Smooth muscle cell (in vitro differentiated cells): ENCODE data around the gene UAP1L1. TPM values are rescaled to one million over a fixed set of nuclear protein-coding genes. Genes with fewer than 3 reads are reported as not detected.
A peak's percentile ranks its signal among the peaks of the same experiment; 100 is the strongest.

Experiments used
- DNase-seq: peaks from one replicate; lab custom pipeline; 2025; ENCODE audit not compliant: unreplicated experiment; lab: John Stamatoyannopoulos, UW
- H2AFZ ChIP-seq: fragments of 200-600 bp; sonication (generic); 2 replicates; pipeline ENCODE4 v1.6.0; 2016; ENCODE audit warnings: antibody characterized with exemption, low read depth, mild to moderate bottlenecking
- H3F3A ChIP-seq: fragments of 200-600 bp; sonication (generic); 2 replicates; pipeline ENCODE4 v1.6.0; 2017; ENCODE audit warnings: antibody characterized with exemption, low read depth
- H3K27ac ChIP-seq: fragments of 200-600 bp; sonication (generic); 2 replicates; pipeline ENCODE4 v1.5.1; 2016; ENCODE audit warnings: low read depth, mild to moderate bottlenecking
- H3K27me3 ChIP-seq: fragments of 200-600 bp; sonication (generic); 2 replicates; pipeline ENCODE4 v1.6.1; 2016; ENCODE audit warnings: low read depth, mild to moderate bottlenecking
- H3K36me3 ChIP-seq: fragments of 200-600 bp; sonication (generic); 2 replicates; pipeline ENCODE4 v1.5.1; 2016; ENCODE audit warnings: low read depth
- H3K4me1 ChIP-seq: fragments of 200-600 bp; sonication (generic); 2 replicates; pipeline ENCODE4 v1.5.1; 2016; ENCODE audit warnings: low read depth
- H3K4me2 ChIP-seq: fragments of 200-600 bp; sonication (generic); 2 replicates; pipeline ENCODE4 v1.6.0; 2016; ENCODE audit warnings: mild to moderate bottlenecking
- H3K4me3 ChIP-seq: fragments of 200-600 bp; sonication (generic); 2 replicates; pipeline ENCODE4 v1.5.1; 2016; ENCODE audit warnings: mild to moderate bottlenecking
- H3K79me2 ChIP-seq: fragments of 200-600 bp; sonication (generic); 2 replicates; pipeline ENCODE4 v1.6.0; 2016; ENCODE audit warnings: low read depth, mild to moderate bottlenecking
- H3K9ac ChIP-seq: fragments of 200-600 bp; sonication (generic); 2 replicates; pipeline ENCODE4 v1.6.0; 2016; ENCODE audit warnings: low read depth
- H3K9me3 ChIP-seq: fragments of 200-600 bp; sonication (generic); replicated peaks from 2 replicates; pipeline ENCODE4 v1.5.1; 2016; ENCODE audit warnings: low read depth
- H4K20me1 ChIP-seq: fragments of 200-600 bp; sonication (generic); 2 replicates; pipeline ENCODE4 v1.6.0; 2016; ENCODE audit warnings: low read depth
- WGBS: methylation state at CpG from one replicate; pipeline ENCODE4 v1.1.7; 2016; ENCODE audit warnings: low lambda C conversion rate; 5-methylcytosine and 5-hydroxymethylcytosine counted together
- polyA plus RNA-seq: library from polyadenylated mRNA; unstranded; fragments of >200 nt; fragmentation: Nextera tagmentation; extraction: Ambion mirVana; gene quantifications from 2 replicates; pipeline ENCODE4 v1.2.1, GENCODE V29; 2016
- total RNA-seq: library from RNA; depleted of rRNA; stranded (reverse); fragments of >200 nt; gene quantifications from 2 replicates; pipeline ENCODE4 v1.2.3, GENCODE V29; 2014
- TF ChIP-seq, protein P1 (sequence below): fragments of 200-600 bp; sonication (generic); IDR thresholded peaks from 2 replicates; pipeline ENCODE4 v1.5.1; 2017; ENCODE audit warnings: borderline replicate concordance, mild to moderate bottlenecking, antibody characterized with exemption; ENCODE audit not compliant: insufficient read depth, poor library complexity, severe bottlenecking

Gene UAP1L1
- total and polyA plus RNA-seq, 2 experiments from 2014 or later: 5.8 to 23.8 TPM

- Histone ChIP-seq H2AFZ (no peak overlapping the region), H4K20me1 (no peaks in the 10 kb centered on the region), H3K27ac (no peak overlapping the region), H3K4me2 (peak overlapping the region; percentile 83), H3K9ac (no peak overlapping the region), H3K79me2 (no peaks in the 10 kb centered on the region), H3K36me3 (no peaks in the 10 kb centered on the region), H3K4me1 (peaks cover 9% of the 10 kb centered on the region), H3F3A (no peaks in the 10 kb centered on the region), H3K4me3 (peak overlapping the region; percentile 40), H3K27me3 (peaks cover 62% of the 10 kb centered on the region), H3K9me3 (no peaks in the 10 kb centered on the region)
- TF ChIP-seq, protein P1, sequence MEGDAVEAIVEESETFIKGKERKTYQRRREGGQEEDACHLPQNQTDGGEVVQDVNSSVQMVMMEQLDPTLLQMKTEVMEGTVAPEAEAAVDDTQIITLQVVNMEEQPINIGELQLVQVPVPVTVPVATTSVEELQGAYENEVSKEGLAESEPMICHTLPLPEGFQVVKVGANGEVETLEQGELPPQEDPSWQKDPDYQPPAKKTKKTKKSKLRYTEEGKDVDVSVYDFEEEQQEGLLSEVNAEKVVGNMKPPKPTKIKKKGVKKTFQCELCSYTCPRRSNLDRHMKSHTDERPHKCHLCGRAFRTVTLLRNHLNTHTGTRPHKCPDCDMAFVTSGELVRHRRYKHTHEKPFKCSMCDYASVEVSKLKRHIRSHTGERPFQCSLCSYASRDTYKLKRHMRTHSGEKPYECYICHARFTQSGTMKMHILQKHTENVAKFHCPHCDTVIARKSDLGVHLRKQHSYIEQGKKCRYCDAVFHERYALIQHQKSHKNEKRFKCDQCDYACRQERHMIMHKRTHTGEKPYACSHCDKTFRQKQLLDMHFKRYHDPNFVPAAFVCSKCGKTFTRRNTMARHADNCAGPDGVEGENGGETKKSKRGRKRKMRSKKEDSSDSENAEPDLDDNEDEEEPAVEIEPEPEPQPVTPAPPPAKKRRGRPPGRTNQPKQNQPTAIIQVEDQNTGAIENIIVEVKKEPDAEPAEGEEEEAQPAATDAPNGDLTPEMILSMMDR: no peak
- DNase-seq: no peak
- 27% methylated on average over 47 of the region's 71 CpGs for WGBS
Measured at GRCh38 chr9:137052998-137053943, 24.0 kb upstream of the UAP1L1 start.

DNA sequence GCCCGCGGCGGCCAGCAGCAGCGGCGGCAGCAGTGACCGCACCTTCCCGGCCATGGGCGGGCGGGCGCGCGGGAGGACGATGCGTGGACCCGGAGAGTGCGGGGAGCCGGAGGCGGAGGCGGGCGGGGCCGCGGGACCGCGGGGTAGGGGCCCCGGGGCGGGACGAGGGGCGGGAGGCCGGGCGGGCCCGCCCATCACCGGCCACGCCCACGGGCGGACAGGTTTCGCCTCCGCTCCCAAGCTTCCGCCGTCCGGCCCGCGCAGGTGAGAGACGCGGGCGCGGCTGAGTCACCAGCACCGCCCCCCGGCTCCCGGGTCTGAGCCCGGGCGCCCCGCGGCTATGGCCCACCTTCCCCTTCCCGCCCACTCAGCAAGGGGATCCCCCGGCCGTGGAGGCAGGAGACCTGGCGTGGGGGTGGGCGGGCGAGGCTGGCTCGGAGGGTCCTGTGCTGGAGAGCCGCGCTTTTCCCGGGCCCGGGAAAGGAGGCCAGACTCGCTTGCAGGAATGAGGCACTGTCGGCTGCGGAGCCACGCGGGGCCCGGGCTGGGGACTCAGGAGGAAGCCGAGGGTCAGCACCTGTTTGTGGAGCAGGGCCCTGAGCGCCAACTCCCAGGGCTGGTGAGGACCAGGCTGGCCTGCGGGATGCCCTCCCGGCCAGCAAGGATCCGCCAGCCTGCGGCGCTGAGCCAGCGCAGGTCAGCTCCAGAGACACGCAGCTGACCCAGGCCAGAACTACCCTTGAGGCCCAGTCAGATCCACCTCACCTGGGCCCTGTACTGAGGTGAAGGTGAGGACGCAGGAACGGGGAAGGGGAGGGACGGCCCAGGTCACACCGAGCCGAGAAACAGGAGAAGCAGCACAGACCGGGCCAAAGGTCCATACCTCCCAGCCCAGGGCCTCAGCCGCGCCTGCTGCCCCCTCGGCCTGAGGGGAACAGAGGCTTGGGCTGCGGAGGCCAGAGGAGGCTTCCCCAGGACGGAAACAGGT is 23.1 kb upstream of the UAP1L1 start, which contains the start of gene ENTPD2:
TSS of gene ENTPD2 (minus strand) at position 118 of the 988 bp plus-strand sequence. CDS start at position 54, 64 bp downstream.
- Histone ChIP-seq H3K4me2 (peak within 1 kb of the TSS; percentile 83), H2AFZ (no peak within 1 kb of the TSS), H3K4me3 (peak within 1 kb of the TSS; percentile 40), H3K79me2 (no peaks in the 10 kb centered on the region), H3K9ac (no peak within 1 kb of the TSS), H3K4me1 (peaks cover 9% of the 10 kb centered on the region), H3K36me3 (no peaks in the 10 kb centered on the region), H3F3A (no peaks in the 10 kb centered on the region), H4K20me1 (no peaks in the 10 kb centered on the region), H3K9me3 (no peaks in the 10 kb centered on the region), H3K27ac (no peak within 1 kb of the TSS), H3K27me3 (peaks cover 54% of the 10 kb centered on the region)
- TF ChIP-seq, protein P1: no peak
- 37% methylated on average over 35 of the region's 90 CpGs for WGBS
- DNase-seq: no peak

DNA sequence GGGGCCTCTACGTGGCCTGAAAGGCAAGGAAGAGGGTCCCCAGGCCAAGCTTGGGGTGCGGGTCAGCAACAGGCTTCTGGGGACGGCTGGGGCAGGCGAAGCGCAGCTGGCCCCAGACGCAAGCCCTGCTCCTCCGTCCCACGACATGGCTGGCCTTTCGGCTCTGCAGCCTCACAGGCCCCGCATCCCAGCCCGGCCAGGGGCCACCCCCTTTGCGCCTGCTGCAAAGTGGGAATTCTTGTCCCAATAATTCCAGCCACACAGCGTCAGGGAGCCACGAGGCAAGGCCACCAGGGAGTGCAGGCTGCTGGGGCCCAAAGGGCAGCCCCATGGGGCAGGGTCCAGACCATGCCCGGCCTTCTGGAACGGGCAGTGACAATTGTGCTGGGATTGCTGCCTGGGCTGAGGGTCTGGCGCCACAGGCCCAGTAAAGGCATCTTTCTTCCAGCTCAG is 22.4 kb upstream of the UAP1L1 start:
- Histone ChIP-seq H3K4me2 (no peak overlapping the region), H3K27ac (no peak overlapping the region), H3K79me2 (no peaks in the 10 kb centered on the region), H3K9me3 (no peaks in the 10 kb centered on the region), H3F3A (no peaks in the 10 kb centered on the region), H3K4me1 (peaks cover 9% of the 10 kb centered on the region), H3K27me3 (peaks cover 47% of the 10 kb centered on the region), H3K4me3 (no peak overlapping the region), H2AFZ (no peak overlapping the region), H3K9ac (no peak overlapping the region), H3K36me3 (no peaks in the 10 kb centered on the region), H4K20me1 (no peaks in the 10 kb centered on the region)
- DNase-seq: no peak
- TF ChIP-seq, protein P1: no peak
- WGBS: 88% methylated on average over 10 of the region's 17 CpGs
